PFSK-1 (cell line): Measurements from ENCODE around the gene RGS16. TPM values are rescaled to one million over a fixed set of nuclear protein-coding genes. Genes with fewer than 3 reads are reported as not detected.

ENCODE experiments used
- FOXP2 ChIP-seq: optimal IDR thresholded peaks from 2 replicates; pipeline ENCODE3; 2011; ENCODE audit warnings: borderline replicate concordance, control low read depth, inconsistent platforms; ENCODE audit not compliant: insufficient read depth; ENCODE audit errors: extremely low read length, extremely low read depth
- POLR2AphosphoS5 ChIP-seq: IDR thresholded peaks from 2 replicates; pipeline ENCODE4 v1.6.1; 2012; ENCODE audit warnings: low read depth, mild to moderate bottlenecking, control low read depth, low read length, moderate library complexity
- SIN3A ChIP-seq: IDR thresholded peaks from 2 replicates; pipeline ENCODE4 v1.6.1; 2012; ENCODE audit warnings: mild to moderate bottlenecking, low read length, moderate library complexity, borderline replicate concordance; ENCODE audit not compliant: insufficient read depth
- TAF1 ChIP-seq: IDR thresholded peaks from 2 replicates; pipeline ENCODE4 v1.6.1; 2012; ENCODE audit warnings: low read length, control low read depth, borderline replicate concordance; ENCODE audit not compliant: insufficient read depth
- polyA plus RNA-seq: library from polyadenylated mRNA; unstranded; fragments of >200 nt; gene quantifications from one replicate; pipeline ENCODE4 v1.2.1, GENCODE V29; 2012; ENCODE audit warnings: low read depth, missing spikeins; ENCODE audit not compliant: insufficient read length
- TF ChIP-seq, protein P1 (sequence below), 2 experiments: IDR thresholded peaks; 2 replicates each; pipeline versions ENCODE4 v1.6.1 to v1.8.0; 2011 to 2012; ENCODE audit warnings: low read depth in 2 of 2, low read length in 2 of 2, control low read depth in 1 of 2, inconsistent platforms in 1 of 2, mild to moderate bottlenecking in 1 of 2, moderate library complexity in 1 of 2; ENCODE audit not compliant: insufficient read depth in 1 of 2

The RGS16 gene, protein sequence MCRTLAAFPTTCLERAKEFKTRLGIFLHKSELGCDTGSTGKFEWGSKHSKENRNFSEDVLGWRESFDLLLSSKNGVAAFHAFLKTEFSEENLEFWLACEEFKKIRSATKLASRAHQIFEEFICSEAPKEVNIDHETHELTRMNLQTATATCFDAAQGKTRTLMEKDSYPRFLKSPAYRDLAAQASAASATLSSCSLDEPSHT
- polyA plus RNA-seq: 3.7 TPM

DNA sequence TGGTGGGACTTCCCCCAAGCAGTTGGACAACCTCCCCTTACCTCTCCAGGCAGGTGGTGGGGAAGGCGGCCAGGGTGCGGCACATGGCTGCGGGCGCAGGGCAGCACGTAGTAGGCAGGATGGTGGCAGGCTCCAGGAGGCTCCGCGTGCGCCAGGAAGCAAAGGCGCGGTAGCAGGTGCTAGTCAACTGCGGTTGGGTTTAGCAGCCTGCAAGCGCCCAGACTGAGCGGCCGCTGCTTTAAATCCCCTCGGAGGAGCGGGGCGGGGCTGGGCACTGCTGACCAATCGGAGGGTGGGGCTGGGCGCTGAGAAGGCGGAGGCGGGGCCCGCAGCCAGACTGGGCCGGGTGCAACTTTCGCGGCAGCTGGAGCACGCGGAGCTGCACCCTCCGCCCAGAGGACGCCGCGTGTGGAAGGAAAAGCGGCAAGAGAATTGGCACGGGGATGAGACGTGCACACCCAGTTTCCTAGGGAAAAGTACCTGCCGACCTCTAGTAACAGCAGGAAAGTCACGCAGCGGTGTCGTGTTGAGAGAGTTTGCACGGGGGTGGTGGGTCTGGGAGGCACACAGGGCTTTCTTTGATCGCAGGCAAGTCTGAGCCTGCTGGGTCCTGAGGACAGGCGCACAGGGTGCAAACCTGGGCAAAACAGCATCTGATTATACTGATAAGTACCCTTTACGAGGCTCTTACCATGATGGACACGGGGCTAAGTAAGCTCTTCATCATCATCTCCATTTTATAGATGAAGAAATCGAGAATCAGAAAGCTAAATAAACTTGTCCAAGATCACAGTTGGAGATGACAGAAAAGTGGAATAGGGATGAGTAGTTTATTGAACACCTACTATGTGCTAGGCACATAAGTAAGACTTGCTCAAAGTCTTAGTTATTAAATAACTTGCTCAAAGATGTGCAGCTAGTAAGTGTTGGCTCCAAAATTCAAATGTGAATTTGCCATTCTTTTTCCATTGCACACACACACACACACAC is at the start of gene RGS16:
RGS16 (minus strand) TSS at position 215 of the 990 bp plus-strand sequence; CDS start at position 85, 130 bp downstream.
- TF ChIP-seq TAF1 (no peak), POLR2AphosphoS5 (no peak), FOXP2 (no peak), SIN3A (no peak)
- TF ChIP-seq, protein P1, sequence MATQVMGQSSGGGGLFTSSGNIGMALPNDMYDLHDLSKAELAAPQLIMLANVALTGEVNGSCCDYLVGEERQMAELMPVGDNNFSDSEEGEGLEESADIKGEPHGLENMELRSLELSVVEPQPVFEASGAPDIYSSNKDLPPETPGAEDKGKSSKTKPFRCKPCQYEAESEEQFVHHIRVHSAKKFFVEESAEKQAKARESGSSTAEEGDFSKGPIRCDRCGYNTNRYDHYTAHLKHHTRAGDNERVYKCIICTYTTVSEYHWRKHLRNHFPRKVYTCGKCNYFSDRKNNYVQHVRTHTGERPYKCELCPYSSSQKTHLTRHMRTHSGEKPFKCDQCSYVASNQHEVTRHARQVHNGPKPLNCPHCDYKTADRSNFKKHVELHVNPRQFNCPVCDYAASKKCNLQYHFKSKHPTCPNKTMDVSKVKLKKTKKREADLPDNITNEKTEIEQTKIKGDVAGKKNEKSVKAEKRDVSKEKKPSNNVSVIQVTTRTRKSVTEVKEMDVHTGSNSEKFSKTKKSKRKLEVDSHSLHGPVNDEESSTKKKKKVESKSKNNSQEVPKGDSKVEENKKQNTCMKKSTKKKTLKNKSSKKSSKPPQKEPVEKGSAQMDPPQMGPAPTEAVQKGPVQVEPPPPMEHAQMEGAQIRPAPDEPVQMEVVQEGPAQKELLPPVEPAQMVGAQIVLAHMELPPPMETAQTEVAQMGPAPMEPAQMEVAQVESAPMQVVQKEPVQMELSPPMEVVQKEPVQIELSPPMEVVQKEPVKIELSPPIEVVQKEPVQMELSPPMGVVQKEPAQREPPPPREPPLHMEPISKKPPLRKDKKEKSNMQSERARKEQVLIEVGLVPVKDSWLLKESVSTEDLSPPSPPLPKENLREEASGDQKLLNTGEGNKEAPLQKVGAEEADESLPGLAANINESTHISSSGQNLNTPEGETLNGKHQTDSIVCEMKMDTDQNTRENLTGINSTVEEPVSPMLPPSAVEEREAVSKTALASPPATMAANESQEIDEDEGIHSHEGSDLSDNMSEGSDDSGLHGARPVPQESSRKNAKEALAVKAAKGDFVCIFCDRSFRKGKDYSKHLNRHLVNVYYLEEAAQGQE (IDR thresholded peaks at IDR 0.05; ENCODE audit: insufficient read depth in 1 of 2, low read depth in 2 of 2, low read length in 2 of 2): no peak

DNA sequence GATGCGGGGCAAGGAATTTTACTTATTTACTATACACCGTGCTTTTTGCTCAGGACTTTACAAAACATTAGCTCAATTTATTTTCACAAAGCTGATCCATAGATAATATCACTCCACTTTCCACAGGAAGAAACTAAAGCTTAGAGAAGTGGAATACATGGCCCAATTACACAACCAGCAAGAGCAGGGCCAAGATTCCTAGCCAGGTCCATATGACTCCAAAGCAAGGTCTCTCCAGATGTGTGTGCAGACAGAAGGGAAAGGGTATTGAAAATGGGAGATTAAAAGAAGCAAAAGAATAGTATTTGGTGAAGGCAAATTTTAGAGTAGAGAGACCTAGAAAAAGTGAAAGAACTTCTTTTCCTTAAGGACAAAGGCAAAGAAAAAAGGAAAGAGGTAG is 49.8 kb upstream of the RGS16 start:
- no peak for TF ChIP-seq SIN3A
- TF ChIP-seq POLR2AphosphoS5: no peak
- TF ChIP-seq, protein P1 (IDR thresholded peaks at IDR 0.05; ENCODE audit: insufficient read depth in 1 of 2, low read depth in 2 of 2, low read length in 2 of 2): no peak
- no peak for TF ChIP-seq FOXP2
- TF ChIP-seq TAF1: no peak

DNA sequence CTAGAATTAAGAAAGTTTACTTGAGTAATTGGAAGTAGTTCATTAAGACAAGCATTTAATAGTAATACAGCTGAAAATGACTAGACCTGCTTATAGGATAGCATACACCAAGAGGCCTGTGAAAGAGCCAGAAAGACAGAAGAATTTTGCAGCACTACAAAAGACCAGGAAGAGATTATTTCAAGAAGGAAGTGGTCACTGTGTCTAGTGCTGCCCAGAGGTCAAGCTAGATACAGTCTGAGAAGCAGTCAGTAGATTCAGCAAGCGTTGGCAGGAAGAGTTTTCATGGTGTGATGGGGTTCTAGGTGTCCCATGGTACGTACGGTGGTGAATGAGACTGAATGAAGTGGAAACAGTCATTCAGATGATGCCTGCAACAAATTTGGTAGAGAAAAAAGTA is 48.7 kb upstream of the RGS16 start:
- TF ChIP-seq FOXP2 (no peak), TAF1 (no peak), POLR2AphosphoS5 (no peak), SIN3A (no peak)
- TF ChIP-seq, protein P1 (IDR thresholded peaks at IDR 0.05; ENCODE audit: insufficient read depth in 1 of 2, low read depth in 2 of 2, low read length in 2 of 2): no peak

DNA sequence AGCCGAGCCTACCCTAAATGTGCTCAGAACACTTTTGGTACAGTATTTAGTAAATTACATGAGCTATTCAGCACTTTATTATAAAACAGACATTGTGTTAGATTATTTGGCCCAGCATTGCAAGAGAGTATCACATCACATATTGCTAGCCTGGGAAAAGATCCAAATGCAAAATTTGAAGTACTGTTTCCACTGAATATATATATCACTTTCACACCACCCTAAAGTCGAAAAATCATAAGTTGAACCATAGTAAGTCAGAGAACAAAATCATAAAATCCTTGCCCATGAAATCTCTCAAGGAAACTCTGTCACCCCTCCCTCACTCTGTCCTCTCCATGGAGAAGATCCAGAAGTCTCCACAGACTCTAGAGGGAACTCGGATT is 47.1 kb upstream of the RGS16 start:
- TF ChIP-seq FOXP2: no peak
- no peak for TF ChIP-seq POLR2AphosphoS5
- TF ChIP-seq, protein P1 (IDR thresholded peaks at IDR 0.05; ENCODE audit: insufficient read depth in 1 of 2, low read depth in 2 of 2, low read length in 2 of 2): no peak
- TF ChIP-seq TAF1: no peak
- no peak for TF ChIP-seq SIN3A
